Astrocyte (in vitro differentiated cells and primary cell): ENCODE measurements around the gene RTEL1. TPM values are rescaled to one million over a fixed set of nuclear protein-coding genes. Genes with fewer than 3 reads are reported as not detected.
A peak's percentile ranks its signal among the peaks of the same experiment; 100 is the strongest.

Experiments
- DNase-seq: peaks from one replicate; pipeline ENCODE4 v3.0.0-alpha.2; 2010; ENCODE audit warnings: low read depth
- FAIRE-seq: peaks from 2 replicates; lab custom pipeline; 2011; peaks lifted over from hg19 to GRCh38; lab: Jason Lieb, UNC
- H2AFZ ChIP-seq: 2 replicates; pipeline ENCODE4 v1.6.0; 2012; ENCODE audit warnings: low read depth, low read length, inconsistent platforms
- H3K27ac ChIP-seq: 2 replicates; pipeline ENCODE4 v1.5.1; 2011; ENCODE audit warnings: low read depth, low read length, inconsistent platforms
- H3K27me3 ChIP-seq: 2 replicates; pipeline ENCODE4 v1.6.0; 2011; ENCODE audit warnings: low read length, inconsistent platforms; ENCODE audit not compliant: insufficient read depth
- H3K36me3 ChIP-seq: 2 replicates; pipeline ENCODE4 v1.5.1; 2011; ENCODE audit warnings: low read length, inconsistent platforms; ENCODE audit not compliant: insufficient read depth
- H3K4me1 ChIP-seq: 2 replicates; pipeline ENCODE4 v1.5.1; 2011; ENCODE audit warnings: low read length, inconsistent platforms; ENCODE audit not compliant: insufficient read depth
- H3K4me2 ChIP-seq: 2 replicates; pipeline ENCODE4 v1.6.0; 2012; ENCODE audit warnings: low read length, inconsistent platforms
- H3K4me3 ChIP-seq: 2 replicates; pipeline ENCODE4 v1.5.1; 2011; ENCODE audit warnings: low read depth, mild to moderate bottlenecking, low read length, inconsistent platforms; ENCODE audit not compliant: insufficient read depth
- H3K79me2 ChIP-seq: 2 replicates; pipeline ENCODE4 v1.6.0; 2012; ENCODE audit warnings: mild to moderate bottlenecking, low read length, inconsistent platforms; ENCODE audit not compliant: insufficient read depth
- H3K9ac ChIP-seq: 2 replicates; pipeline ENCODE4 v1.6.0; 2012; ENCODE audit warnings: mild to moderate bottlenecking, low read length, inconsistent platforms
- H3K9me3 ChIP-seq: 2 replicates; pipeline ENCODE4 v1.5.1; 2012; ENCODE audit warnings: low read depth, mild to moderate bottlenecking, low read length, inconsistent platforms; ENCODE audit not compliant: insufficient read depth
- H4K20me1 ChIP-seq: 2 replicates; pipeline ENCODE4 v1.6.0; 2012; ENCODE audit warnings: low read length, inconsistent platforms; ENCODE audit not compliant: insufficient read depth
- H3K27ac Mint-ChIP-seq: one replicate; pipeline ENCODE4 v1.8.0; 2021; ENCODE audit warnings: mild to moderate bottlenecking, mixed read lengths; ENCODE audit not compliant: unreplicated experiment
- H3K27me3 Mint-ChIP-seq: one replicate; pipeline ENCODE4 v1.8.0; 2021; ENCODE audit warnings: low read depth, mixed read lengths; ENCODE audit not compliant: unreplicated experiment
- H3K36me3 Mint-ChIP-seq: one replicate; pipeline ENCODE4 v1.8.0; 2021; ENCODE audit warnings: low read depth, mixed read lengths; ENCODE audit not compliant: unreplicated experiment
- H3K4me1 Mint-ChIP-seq: one replicate; pipeline ENCODE4 v1.8.0; 2021; ENCODE audit warnings: low read depth, mixed read lengths; ENCODE audit not compliant: unreplicated experiment
- H3K4me3 Mint-ChIP-seq: one replicate; pipeline ENCODE4 v1.8.0; 2021; ENCODE audit warnings: mild to moderate bottlenecking, moderate library complexity, mixed read lengths; ENCODE audit not compliant: unreplicated experiment
- H3K9me3 Mint-ChIP-seq: one replicate; pipeline ENCODE4 v1.8.0; 2021; ENCODE audit warnings: mild to moderate bottlenecking, mixed read lengths; ENCODE audit not compliant: unreplicated experiment
- CTCF ChIP-seq: IDR thresholded peaks from 2 replicates; pipeline ENCODE4 v1.5.1; 2011; ENCODE audit warnings: low read depth, mild to moderate bottlenecking, inconsistent platforms, low read length, moderate library complexity; ENCODE audit not compliant: insufficient read depth
- EZH2 ChIP-seq: IDR thresholded peaks from 2 replicates; pipeline ENCODE4 v1.6.1; 2012; ENCODE audit warnings: mild to moderate bottlenecking, low read length, inconsistent platforms; ENCODE audit not compliant: insufficient read depth
- total RNA-seq: library from RNA; stranded (reverse); gene quantifications from 2 replicates; pipeline ENCODE4 v1.2.1, GENCODE V29; 2021

Gene RTEL1
- total RNA-seq, 1 donor from 2014 or later, result 15.5 TPM

- DNase-seq, result no peak
- no peak for TF ChIP-seq EZH2
- TF ChIP-seq CTCF, result no peak
- peaks cover 89% of the 10 kb centered on the region for H3K79me2 ChIP-seq
- H2AFZ ChIP-seq, result peak overlapping the region; percentile 41
- Mint-ChIP-seq H3K27ac (no peak overlapping the region), H3K27me3 (no peaks in the 10 kb centered on the region), H3K4me1 (peaks cover 12% of the 10 kb centered on the region), H3K9me3 (peaks cover 7% of the 10 kb centered on the region), H3K4me3 (peak overlapping the region; percentile 82), H3K36me3 (peaks cover 20% of the 10 kb centered on the region)
- H3K27ac ChIP-seq, result peak overlapping the region; percentile 19
- H3K27me3 ChIP-seq, result no peaks in the 10 kb centered on the region
- H3K36me3 ChIP-seq, result peaks cover 25% of the 10 kb centered on the region
- peak overlapping the region; percentile 77 for H3K4me3 ChIP-seq
- peak overlapping the region; percentile 79 for H3K9ac ChIP-seq
- peak overlapping the region; percentile 89 for H3K4me2 ChIP-seq
- FAIRE-seq, result no peak
- H3K4me1 ChIP-seq, result peaks cover 17% of the 10 kb centered on the region
- peaks cover 57% of the 10 kb centered on the region for H4K20me1 ChIP-seq
- H3K9me3 ChIP-seq, result no peaks in the 10 kb centered on the region
Observed at GRCh38 chr20:63708301-63709148, 50.4 kb downstream of the RTEL1 start.

- Histone ChIP-seq H3K79me2 (peaks cover 96% of the 10 kb centered on the region), H3K9me3 (no peaks in the 10 kb centered on the region), H3K4me3 (no peak overlapping the region), H3K4me1 (peaks cover 17% of the 10 kb centered on the region), H3K36me3 (peaks cover 25% of the 10 kb centered on the region), H4K20me1 (peaks cover 59% of the 10 kb centered on the region), H3K9ac (peak overlapping the region; percentile 79), H2AFZ (no peak overlapping the region), H3K27ac (no peak overlapping the region), H3K4me2 (peak overlapping the region; percentile 89), H3K27me3 (no peaks in the 10 kb centered on the region)
- DNase-seq (no peak), FAIRE-seq (no peak)
- Mint-ChIP-seq H3K4me3 (peak overlapping the region; percentile 82), H3K27ac (no peak overlapping the region), H3K9me3 (peaks cover 7% of the 10 kb centered on the region), H3K36me3 (peaks cover 20% of the 10 kb centered on the region), H3K4me1 (peaks cover 12% of the 10 kb centered on the region), H3K27me3 (no peaks in the 10 kb centered on the region)
- no peak for TF ChIP-seq CTCF
- TF ChIP-seq EZH2, result no peak
Observed at GRCh38 chr20:63709149-63709527, 51.0 kb downstream of the RTEL1 start.
